NCI-H2171 (cell line): ENCODE measurements around the gene DCLK2.

Source experiments
- DNase-seq: peaks from one replicate; lab custom pipeline; 2025; lab: John Stamatoyannopoulos, UW

Gene DCLK2

GRCh38 chr4:150117629-150118028 lies 39.4 kb downstream of the DCLK2 start:
- no peak for DNase-seq

GRCh38 chr4:150119492-150119891 lies 41.2 kb downstream of the DCLK2 start:
- no peak for DNase-seq

- no peak for DNase-seq
Observed at GRCh38 chr4:150123087-150123486, 44.8 kb downstream of the DCLK2 start.

- DNase-seq = no peak
Observed at GRCh38 chr4:150123796-150124677, 45.8 kb downstream of the DCLK2 start.

- DNase-seq = no peak
Observed at GRCh38 chr4:150126201-150126863, 48.1 kb downstream of the DCLK2 start.

- no peak for DNase-seq
Observed at GRCh38 chr4:150126864-150127203, 48.6 kb downstream of the DCLK2 start.

GRCh38 chr4:150127757-150128156 lies 49.5 kb downstream of the DCLK2 start:
- DNase-seq = no peak

- no peak for DNase-seq
Observed at GRCh38 chr4:150130933-150131332, 52.7 kb downstream of the DCLK2 start.

- DNase-seq = no peak
Observed at GRCh38 chr4:150131581-150132228, 53.5 kb downstream of the DCLK2 start.

GRCh38 chr4:150133605-150134004 lies 55.4 kb downstream of the DCLK2 start:
- no peak for DNase-seq

GRCh38 chr4:150135134-150135772 lies 57.0 kb downstream of the DCLK2 start:
- no peak for DNase-seq

- DNase-seq = no peak
Observed at GRCh38 chr4:150136036-150136435, 57.8 kb downstream of the DCLK2 start.

GRCh38 chr4:150136481-150136880 lies 58.2 kb downstream of the DCLK2 start:
- no peak for DNase-seq

- no peak for DNase-seq
Observed at GRCh38 chr4:150139297-150139865, 61.1 kb downstream of the DCLK2 start.

GRCh38 chr4:150140774-150141400 lies 62.6 kb downstream of the DCLK2 start:
- no peak for DNase-seq

GRCh38 chr4:150141756-150142155 lies 63.5 kb downstream of the DCLK2 start:
- DNase-seq = no peak

GRCh38 chr4:150142831-150143230 lies 64.6 kb downstream of the DCLK2 start:
- no peak for DNase-seq

- DNase-seq = no peak
Observed at GRCh38 chr4:150145090-150145945, 67.1 kb downstream of the DCLK2 start.

GRCh38 chr4:150145946-150146340 lies 67.7 kb downstream of the DCLK2 start:
- DNase-seq = no peak

- DNase-seq = no peak
Observed at GRCh38 chr4:150149381-150149780, 71.1 kb downstream of the DCLK2 start.

GRCh38 chr4:150150629-150151062 lies 72.4 kb downstream of the DCLK2 start:
- no peak for DNase-seq
